NCI-H510A treated with DMSO at 0.1 percent for 48 hours (cell line): ENCODE data around the gene ZNF581.

Experiments
- DNase-seq: peaks from one replicate; lab custom pipeline; 2025; lab: John Stamatoyannopoulos, UW

ZNF581 gene

GRCh38 chr19:55648585-55649267, 5.3 kb downstream of the ZNF581 start:
- no peak for DNase-seq

- DNase-seq, result no peak
Observed at GRCh38 chr19:55649268-55650125, 6.0 kb downstream of the ZNF581 start.

- no peak for DNase-seq
Observed at GRCh38 chr19:55650126-55650557, 6.7 kb downstream of the ZNF581 start.

GRCh38 chr19:55650602-55651230, 7.3 kb downstream of the ZNF581 start:
- no peak for DNase-seq

GRCh38 chr19:55651236-55651635, 7.8 kb downstream of the ZNF581 start:
- no peak for DNase-seq

GRCh38 chr19:55652311-55653128, 9.1 kb downstream of the ZNF581 start:
- DNase-seq, result no peak

- DNase-seq, result peak; percentile 97
Observed at GRCh38 chr19:55653651-55654322, 10.3 kb downstream of the ZNF581 start.

- peak; percentile 97 for DNase-seq
Observed at GRCh38 chr19:55654323-55654867, 10.9 kb downstream of the ZNF581 start.

GRCh38 chr19:55654868-55655647, 11.6 kb downstream of the ZNF581 start, which contains the start of gene U2AF2:
Gene U2AF2 (plus strand): TSS chr19:55655035. CDS start chr19:55655105, 70 bp downstream.
- DNase-seq, result peak; percentile 95

GRCh38 chr19:55655648-55656040, 12.2 kb downstream of the ZNF581 start:
- no peak for DNase-seq

- DNase-seq, result no peak
Observed at GRCh38 chr19:55656552-55656951, 13.1 kb downstream of the ZNF581 start.

- no peak for DNase-seq
Observed at GRCh38 chr19:55656988-55657747, 13.7 kb downstream of the ZNF581 start.

GRCh38 chr19:55658846-55659459, 15.5 kb downstream of the ZNF581 start:
- DNase-seq, result no peak

- DNase-seq, result no peak
Observed at GRCh38 chr19:55659822-55660221, 16.4 kb downstream of the ZNF581 start.

GRCh38 chr19:55660404-55660803, 17.0 kb downstream of the ZNF581 start:
- DNase-seq, result no peak

- no peak for DNase-seq
Observed at GRCh38 chr19:55660991-55661390, 17.5 kb downstream of the ZNF581 start.

GRCh38 chr19:55661826-55662225, 18.4 kb downstream of the ZNF581 start:
- DNase-seq, result no peak

- DNase-seq, result no peak
Observed at GRCh38 chr19:55663846-55664536, 20.5 kb downstream of the ZNF581 start.
